HTR-8/SVneo (cell line): Measurements from ENCODE around the gene PRPF4.
"Not testable (repeated sequence)": the region's sequence is repeated elsewhere in the genome, so short reads cannot be mapped to it uniquely, and the experiment has no call there.

Source experiments
- DNase-seq: peaks from one replicate; pipeline ENCODE4 v3.0.0; 2011; ENCODE audit warnings: low spot score, mixed read lengths; ENCODE audit not compliant: insufficient read length
- FAIRE-seq: peaks from 2 replicates; lab custom pipeline; 2011; peaks lifted over from hg19 to GRCh38; lab: Jason Lieb, UNC

Gene PRPF4

GRCh38 chr9:113266174-113266573, 9.3 kb upstream of the PRPF4 start:
- DNase-seq (no peak), FAIRE-seq (no peak)

GRCh38 chr9:113267911-113268566, 7.4 kb upstream of the PRPF4 start:
- no peak for FAIRE-seq
- no peak for DNase-seq

GRCh38 chr9:113269355-113269754, 6.1 kb upstream of the PRPF4 start:
- DNase-seq = no peak
- no peak for FAIRE-seq

- DNase-seq (no peak), FAIRE-seq (no peak)
Observed at GRCh38 chr9:113269871-113270270, 5.6 kb upstream of the PRPF4 start.

GRCh38 chr9:113274474-113275156, 843 bp upstream of the PRPF4 start:
- no peak for FAIRE-seq

GRCh38 chr9:113278840-113279239, 3.4 kb downstream of the PRPF4 start:
- no peak for FAIRE-seq
- DNase-seq = no peak

More at GRCh38 chr9:113274474-113275156, 843 bp upstream of the PRPF4 start:
- peak; percentile 48 for DNase-seq

- DNase-seq = no peak
- FAIRE-seq = no peak
Observed at GRCh38 chr9:113281356-113281755, 5.9 kb downstream of the PRPF4 start.

GRCh38 chr9:113289091-113289490, 13.6 kb downstream of the PRPF4 start:
- FAIRE-seq = no peak

GRCh38 chr9:113290052-113290607, 14.7 kb downstream of the PRPF4 start:
- FAIRE-seq = no peak

More at GRCh38 chr9:113289091-113289490, 13.6 kb downstream of the PRPF4 start:
- no peak for DNase-seq

GRCh38 chr9:113293285-113293878, 17.9 kb downstream of the PRPF4 start:
- no peak for FAIRE-seq
- DNase-seq = no peak

More at GRCh38 chr9:113290052-113290607, 14.7 kb downstream of the PRPF4 start:
- no peak for DNase-seq

- not testable (repeated sequence) for DNase-seq, FAIRE-seq
Observed at GRCh38 chr9:113296247-113296646, 20.8 kb downstream of the PRPF4 start.

- DNase-seq (no peak), FAIRE-seq (no peak)
Observed at GRCh38 chr9:113296796-113297558, 21.5 kb downstream of the PRPF4 start.

GRCh38 chr9:113298311-113298710, 22.9 kb downstream of the PRPF4 start:
- FAIRE-seq (no peak), DNase-seq (no peak)

GRCh38 chr9:113298924-113299770, 23.7 kb downstream of the PRPF4 start:
- FAIRE-seq (no peak), DNase-seq (no peak)

GRCh38 chr9:113299800-113300292, 24.4 kb downstream of the PRPF4 start:
- DNase-seq (no peak), FAIRE-seq (no peak)

GRCh38 chr9:113301548-113301947, 26.1 kb downstream of the PRPF4 start:
- DNase-seq = no peak
- no peak for FAIRE-seq

GRCh38 chr9:113302792-113303418, 27.4 kb downstream of the PRPF4 start, which contains the start of gene RNF183:
Gene RNF183 (minus strand): TSS chr9:113303376. CDS start chr9:113298184, 5,192 bp downstream.
- FAIRE-seq = no peak
- no peak for DNase-seq

GRCh38 chr9:113306566-113306965, 31.1 kb downstream of the PRPF4 start:
- FAIRE-seq = no peak
- DNase-seq = no peak
